Adrenal gland (tissue), 5 donors: ENCODE measurements around the gene PRSS50.

Experiments used
- CTCF ChIP-seq, 6 experiments: fragments of 450-650 bp in 4 of 6; fragments of 200-600 bp in 2 of 6; sonication (generic) in 1 of 6; IDR thresholded peaks; 1 replicate in 5 of 6; 2 replicates in 1 of 6; pipeline versions ENCODE4 v1.5.1 to v1.8.0; 2016 to 2021; ENCODE audit warnings: antibody characterized with exemption in 6 of 6, mild to moderate bottlenecking in 2 of 6, moderate library complexity in 1 of 6
- POLR2A ChIP-seq, 2 donors: fragments of 450-650 bp; IDR thresholded peaks; one replicate each; pipeline ENCODE4 v1.6.1; 2017; ENCODE audit warnings: antibody characterized with exemption in 2 of 2, mild to moderate bottlenecking in 2 of 2, moderate library complexity in 1 of 2
- donor health status: DM: no; HTN: no; CAD: no.

GRCh38 chr3:46709157-46709654, 8.5 kb downstream of the PRSS50 start:
- TF ChIP-seq CTCF (IDR thresholded peaks at IDR 0.05) (no peak), POLR2A (IDR thresholded peaks at IDR 0.05) (no peak)
